ENCODE data around the gene EPPIN.

- TF ChIP-seq EP300 (IDR thresholded peaks at IDR 0.05) (no peak), CTCF (IDR thresholded peaks at IDR 0.05) (no peak), POLR2AphosphoS5 (IDR thresholded peaks at IDR 0.05) (no peak)
Observed at GRCh38 chr20:45552456-45552855, 5.3 kb upstream of the EPPIN start.
